Smooth muscle cell (in vitro differentiated cells): Measurements from ENCODE around the gene MPZL1. TPM values are rescaled to one million over a fixed set of nuclear protein-coding genes. Genes with fewer than 3 reads are reported as not detected.

Experiments used
- DNase-seq: peaks from one replicate; lab custom pipeline; 2025; ENCODE audit not compliant: unreplicated experiment; lab: John Stamatoyannopoulos, UW
- H2AFZ ChIP-seq: fragments of 200-600 bp; sonication (generic); 2 replicates; pipeline ENCODE4 v1.6.0; 2016; ENCODE audit warnings: antibody characterized with exemption, low read depth, mild to moderate bottlenecking
- H3F3A ChIP-seq: fragments of 200-600 bp; sonication (generic); 2 replicates; pipeline ENCODE4 v1.6.0; 2017; ENCODE audit warnings: antibody characterized with exemption, low read depth
- H3K27ac ChIP-seq: fragments of 200-600 bp; sonication (generic); 2 replicates; pipeline ENCODE4 v1.5.1; 2016; ENCODE audit warnings: low read depth, mild to moderate bottlenecking
- H3K27me3 ChIP-seq: fragments of 200-600 bp; sonication (generic); 2 replicates; pipeline ENCODE4 v1.6.1; 2016; ENCODE audit warnings: low read depth, mild to moderate bottlenecking
- H3K36me3 ChIP-seq: fragments of 200-600 bp; sonication (generic); 2 replicates; pipeline ENCODE4 v1.5.1; 2016; ENCODE audit warnings: low read depth
- H3K4me1 ChIP-seq: fragments of 200-600 bp; sonication (generic); 2 replicates; pipeline ENCODE4 v1.5.1; 2016; ENCODE audit warnings: low read depth
- H3K4me2 ChIP-seq: fragments of 200-600 bp; sonication (generic); 2 replicates; pipeline ENCODE4 v1.6.0; 2016; ENCODE audit warnings: mild to moderate bottlenecking
- H3K4me3 ChIP-seq: fragments of 200-600 bp; sonication (generic); 2 replicates; pipeline ENCODE4 v1.5.1; 2016; ENCODE audit warnings: mild to moderate bottlenecking
- H3K79me2 ChIP-seq: fragments of 200-600 bp; sonication (generic); 2 replicates; pipeline ENCODE4 v1.6.0; 2016; ENCODE audit warnings: low read depth, mild to moderate bottlenecking
- H3K9ac ChIP-seq: fragments of 200-600 bp; sonication (generic); 2 replicates; pipeline ENCODE4 v1.6.0; 2016; ENCODE audit warnings: low read depth
- H3K9me3 ChIP-seq: fragments of 200-600 bp; sonication (generic); replicated peaks from 2 replicates; pipeline ENCODE4 v1.5.1; 2016; ENCODE audit warnings: low read depth
- H4K20me1 ChIP-seq: fragments of 200-600 bp; sonication (generic); 2 replicates; pipeline ENCODE4 v1.6.0; 2016; ENCODE audit warnings: low read depth
- CTCF ChIP-seq: fragments of 200-600 bp; sonication (generic); IDR thresholded peaks from 2 replicates; pipeline ENCODE4 v1.5.1; 2017; ENCODE audit warnings: borderline replicate concordance, mild to moderate bottlenecking, antibody characterized with exemption; ENCODE audit not compliant: insufficient read depth, poor library complexity, severe bottlenecking
- WGBS: methylation state at CpG from one replicate; pipeline ENCODE4 v1.1.7; 2016; ENCODE audit warnings: low lambda C conversion rate; 5-methylcytosine and 5-hydroxymethylcytosine counted together
- polyA plus RNA-seq: library from polyadenylated mRNA; unstranded; fragments of >200 nt; fragmentation: Nextera tagmentation; extraction: Ambion mirVana; gene quantifications from 2 replicates; pipeline ENCODE4 v1.2.1, GENCODE V29; 2016
- total RNA-seq: library from RNA; depleted of rRNA; stranded (reverse); fragments of >200 nt; gene quantifications from 2 replicates; pipeline ENCODE4 v1.2.3, GENCODE V29; 2014

The MPZL1 gene
- total and polyA plus RNA-seq, 2 experiments from 2014 or later: 250 to 276 TPM

DNA sequence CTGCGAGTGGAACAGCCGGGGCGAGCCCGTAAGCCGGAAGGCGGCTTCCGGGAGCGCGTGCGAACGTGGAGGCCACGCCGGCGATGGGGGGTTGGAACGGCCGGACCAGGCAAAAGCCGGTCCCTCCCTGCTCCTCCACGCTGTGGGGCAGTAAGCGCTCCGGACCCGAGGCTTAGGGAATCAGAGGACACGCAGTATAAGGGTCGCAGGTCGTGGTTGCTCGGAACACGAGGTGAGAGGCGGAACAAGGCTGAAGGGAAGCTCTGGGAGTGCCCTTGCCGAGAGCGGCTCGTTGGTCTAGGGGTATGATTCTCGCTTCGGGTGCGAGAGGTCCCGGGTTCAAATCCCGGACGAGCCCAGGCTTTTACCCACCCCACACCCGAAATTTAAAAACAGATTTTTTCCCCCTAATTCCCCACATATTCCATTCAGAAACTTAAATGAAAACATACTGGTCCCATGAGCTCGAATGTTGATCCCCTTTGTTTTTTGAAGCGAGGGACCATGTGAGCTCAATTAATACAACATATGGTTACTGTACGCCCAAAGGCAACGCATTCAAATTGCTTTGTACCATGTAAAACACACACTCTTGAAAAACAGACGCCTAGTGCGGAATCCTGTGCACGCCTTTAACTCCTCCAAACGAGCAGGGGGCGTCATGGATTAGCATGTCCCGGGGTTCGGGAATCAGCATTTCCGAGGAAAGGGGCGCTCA lies 7.2 kb upstream of the MPZL1 start:
- Histone ChIP-seq H3K4me2 (peak overlapping the region; percentile 98), H3K9ac (peak overlapping the region; percentile 62), H3K79me2 (no peaks in the 10 kb centered on the region), H3K4me3 (peak overlapping the region; percentile 85), H2AFZ (peak overlapping the region; percentile 92), H3K9me3 (no peaks in the 10 kb centered on the region), H3K4me1 (peaks cover 9% of the 10 kb centered on the region), H3K27ac (peak overlapping the region; percentile 51), H3K36me3 (no peaks in the 10 kb centered on the region), H3F3A (peaks cover 11% of the 10 kb centered on the region), H4K20me1 (no peaks in the 10 kb centered on the region), H3K27me3 (no peaks in the 10 kb centered on the region)
- DNase-seq: peak; percentile 85
- 1% methylated on average over 50 of the region's 50 CpGs for WGBS
- no peak for TF ChIP-seq CTCF

GRCh38 chr1:167715157-167715999 lies 6.4 kb upstream of the MPZL1 start:
- Histone ChIP-seq H3K4me3 (peak overlapping the region; percentile 85), H4K20me1 (no peaks in the 10 kb centered on the region), H3K4me2 (peak overlapping the region; percentile 98), H3F3A (peaks cover 11% of the 10 kb centered on the region), H3K27ac (peak overlapping the region; percentile 74), H3K79me2 (no peaks in the 10 kb centered on the region), H3K9me3 (no peaks in the 10 kb centered on the region), H3K27me3 (no peaks in the 10 kb centered on the region), H2AFZ (peak overlapping the region; percentile 98), H3K36me3 (no peaks in the 10 kb centered on the region), H3K9ac (peak overlapping the region; percentile 80), H3K4me1 (peaks cover 9% of the 10 kb centered on the region)
- peak; percentile 55 for DNase-seq
- peak; percentile 84 for TF ChIP-seq CTCF
- under 1% methylated on average over 26 of the region's 26 CpGs for WGBS

- Histone ChIP-seq H3K27ac (peak overlapping the region; percentile 74), H3K79me2 (no peaks in the 10 kb centered on the region), H3K27me3 (no peaks in the 10 kb centered on the region), H3K4me2 (peak overlapping the region; percentile 98), H3K36me3 (no peaks in the 10 kb centered on the region), H2AFZ (peak overlapping the region; percentile 98), H3K9ac (peak overlapping the region; percentile 80), H3K4me1 (peaks cover 11% of the 10 kb centered on the region), H4K20me1 (no peaks in the 10 kb centered on the region), H3K4me3 (peak overlapping the region; percentile 85), H3F3A (peaks cover 13% of the 10 kb centered on the region), H3K9me3 (no peaks in the 10 kb centered on the region)
- TF ChIP-seq CTCF: no peak
- DNase-seq: no peak
- WGBS: 1% methylated on average over 4 of the region's 4 CpGs
These were observed 5.8 kb upstream of the MPZL1 start for GRCh38 chr1:167716000-167716271.
